HG03175 (cell line): ENCODE data around the gene SELENON.

Experiments used
- ATAC-seq: cut with Tn5 transposase; IDR thresholded peaks from one replicate; pipeline ENCODE4 v1.9.1; 2021; ENCODE audit warnings: mild to moderate bottlenecking, moderate library complexity; ENCODE audit not compliant: unreplicated experiment

The SELENON gene

GRCh38 chr1:25799935-25800702, at the start of gene SELENON:
Gene SELENON (plus strand): TSS chr1:25800193. CDS start chr1:25800231, 38 bp downstream.
- ATAC-seq, result no peak

GRCh38 chr1:25750923-25751605, 48.9 kb upstream of the SELENON start:
- ATAC-seq, result no peak

GRCh38 chr1:25754470-25755181, 45.4 kb upstream of the SELENON start:
- no peak for ATAC-seq

GRCh38 chr1:25755475-25756125, 44.4 kb upstream of the SELENON start:
- no peak for ATAC-seq

- ATAC-seq, result no peak
Observed at GRCh38 chr1:25756215-25756614, 43.8 kb upstream of the SELENON start.

- ATAC-seq, result no peak
Observed at GRCh38 chr1:25757151-25757845, 42.7 kb upstream of the SELENON start.

GRCh38 chr1:25757846-25758185, 42.2 kb upstream of the SELENON start:
- no peak for ATAC-seq

- ATAC-seq, result no peak
Observed at GRCh38 chr1:25758466-25759070, 41.4 kb upstream of the SELENON start.

GRCh38 chr1:25760122-25760719, 39.8 kb upstream of the SELENON start:
- no peak for ATAC-seq

GRCh38 chr1:25760871-25761270, 39.1 kb upstream of the SELENON start:
- no peak for ATAC-seq

- ATAC-seq, result no peak
Observed at GRCh38 chr1:25763493-25763892, 36.5 kb upstream of the SELENON start.

GRCh38 chr1:25765136-25765922, 34.7 kb upstream of the SELENON start:
- no peak for ATAC-seq

GRCh38 chr1:25765923-25766589, 33.9 kb upstream of the SELENON start:
- no peak for ATAC-seq

GRCh38 chr1:25766721-25767436, 33.1 kb upstream of the SELENON start:
- no peak for ATAC-seq

- no peak for ATAC-seq
Observed at GRCh38 chr1:25767437-25767770, 32.6 kb upstream of the SELENON start.

GRCh38 chr1:25768999-25769398, 31.0 kb upstream of the SELENON start:
- no peak for ATAC-seq

GRCh38 chr1:25769625-25770383, 30.2 kb upstream of the SELENON start:
- no peak for ATAC-seq
